Heart right ventricle (tissue), 16 donors: ENCODE data around the gene PTPRG. TPM values are rescaled to one million over a fixed set of nuclear protein-coding genes. Genes with fewer than 3 reads are reported as not detected.

ENCODE experiments used
- ATAC-seq, 8 donors: fragments of 200-7000 bp; cut with Tn5 transposase; one replicate each; pipeline ENCODE4 v1.9.1; 2020; ENCODE audit warnings: mild to moderate bottlenecking in 8 of 8, moderate library complexity in 8 of 8, moderate number of reproducible peaks in 1 of 8
- DNase-seq, 2 donors: peaks; one replicate each; pipeline ENCODE4 v3.0.0-alpha.2; 2020
- H3K27ac ChIP-seq, 10 donors: fragments of 200-600 bp; sonication (generic) in 2 of 10; one replicate each; pipeline versions ENCODE4 v1.5.0 to v1.8.0; 2020 to 2022; ENCODE audit warnings: mild to moderate bottlenecking in 3 of 10
- H3K27me3 ChIP-seq, 7 donors: fragments of 200-600 bp; one replicate each; pipeline ENCODE4 v1.8.0; 2021 to 2022; ENCODE audit warnings: mild to moderate bottlenecking in 2 of 7
- H3K36me3 ChIP-seq, 9 donors: fragments of 200-600 bp; sonication (generic) in 1 of 9; one replicate each; pipeline versions ENCODE4 v1.5.0 to v1.8.0; 2020 to 2022; ENCODE audit warnings: mild to moderate bottlenecking in 2 of 9
- H3K4me1 ChIP-seq, 9 donors: fragments of 200-600 bp; sonication (generic) in 1 of 9; one replicate each; pipeline versions ENCODE4 v1.5.0 to v1.8.0; 2020 to 2022; ENCODE audit warnings: mild to moderate bottlenecking in 4 of 9
- H3K4me3 ChIP-seq, 10 donors: fragments of 200-600 bp; sonication (generic) in 2 of 10; one replicate each; pipeline versions ENCODE4 v1.5.0 to v1.8.0; 2020 to 2022; ENCODE audit warnings: mild to moderate bottlenecking in 7 of 10, moderate library complexity in 2 of 10
- H3K9me3 ChIP-seq, 11 donors: fragments of 200-600 bp in 10 of 11; sonication (generic) in 2 of 11; one replicate each; pipeline versions ENCODE4 v1.5.0 to v1.8.0; 2013 to 2022; ENCODE audit warnings: mild to moderate bottlenecking in 2 of 11, control low read depth in 1 of 11, moderate library complexity in 1 of 11
- CTCF ChIP-seq, 9 donors: fragments of 200-600 bp; sonication (generic) in 2 of 9; IDR thresholded peaks; one replicate each; pipeline versions ENCODE4 v1.5.0 to v1.8.0; 2021 to 2022; ENCODE audit warnings: antibody characterized with exemption in 9 of 9, mild to moderate bottlenecking in 5 of 9, moderate library complexity in 1 of 9
- WGBS, 2 donors: extraction: QIAGEN DNeasy Blood & Tissue Kit; methylation state at CpG; one replicate each; pipeline ENCODE4 v1.1.7; 2013; ENCODE audit warnings: inconsistent platforms in 1 of 2; 5-methylcytosine and 5-hydroxymethylcytosine counted together
- intact Hi-C, 10 donors: fragments of 100-400 bp; cut with DNase I; formaldehyde crosslinking; loops; one replicate each; pipeline versions ENCODE4 v1.11.1 to v1.14.2; 2022
- polyA plus RNA-seq, 2 donors: library from polyadenylated mRNA; stranded (reverse); fragments of 200-250 nt; gene quantifications; one replicate each; pipeline ENCODE4 v1.2.3, GENCODE V29; 2013
- total RNA-seq, 10 donors: library from RNA; stranded (reverse); fragmentation: NEBNext Ultra II Directional in 3 of 10; extraction: Animal tissue kit (Norgen Biotek cat#: 25700) in 3 of 10; gene quantifications; one replicate each; pipeline versions ENCODE4 v1.2.1 to v1.2.4, GENCODE V29; 2021 to 2023
- donor health status: Arrhythmogenic right ventricular cardiomyopathy.
- donor health status: ischemic (EF 13 %, LVEDD 7.1; RV severe dilation, severe dysfunction).
- donor health status: healthy with polysubstance abuse.
- donor health status: DM: no; HTN: yes; CAD: no.
- donor health status: DM: no; HTN: no; CAD: no.
- donor health status: ischemic (EF 25% LVEDD 6.9; RV normal size, moderate dysfunction).
- donor health status: ischemic (EF 25% LVEDD 5.7; RV mildly dilated, moderate dysfunction).
- donor health status: healthy.
- donor health status: DM: yes; HTN: yes; CAD: no.
- donor health status: Ischemic cardiomyopathy.
- donor health status: ischemic (EF 35%, LVEDD 5.7; RV mildly dilated, moderate dysfunction).
- donor health status: nonischemic (EF 11% LVEDD 7.7; RV severe dilation, severe dysfunction).
- donor health status: DM: yes; HTN: yes; CAD: no.
- donor health status: PGD.
- donor health status: ischemic (EF 29% LVEDD 5.4; RV normal size, mild dysfunction).
- donor health status: nonischemic (EF 23%, LVEDD 6.1; RV moderate dilation, normal function).

PTPRG gene
- total and polyA plus RNA-seq, 12 donors, result 10.1 to 38.3 (median 32.6) TPM

GRCh38 chr3:62093025-62093424 lies 531.7 kb downstream of the PTPRG start:
- 74 to 88% methylated on average over 8 of the region's 8 CpGs for WGBS, 2 donors
- no peaks in the 10 kb centered on the region for H3K27me3 ChIP-seq
- no peak overlapping the region for H3K4me3 ChIP-seq
- intact Hi-C loops, result no loop called here
- H3K9me3 ChIP-seq, result no peaks in the 10 kb centered on the region
- ATAC-seq (no peak), DNase-seq (no peak)
- TF ChIP-seq CTCF (IDR thresholded peaks at IDR 0.05), result no peak
- peaks cover 0 to 59% (median 33%) of the 10 kb centered on the region in 9 donors for H3K4me1 ChIP-seq
- H3K36me3 ChIP-seq, result no peaks in the 10 kb centered on the region
- no peak overlapping the region for H3K27ac ChIP-seq

- ATAC-seq (no peak), DNase-seq (no peak)
- no peak for TF ChIP-seq CTCF (IDR thresholded peaks at IDR 0.05)
- peak overlapping the region in 5 of 10 donors; percentile 14 to 80 (median 27) for H3K27ac ChIP-seq
- no peaks in the 10 kb centered on the region for H3K27me3 ChIP-seq
- no peak overlapping the region for H3K4me3 ChIP-seq
- no peaks in the 10 kb centered on the region for H3K9me3 ChIP-seq
- intact Hi-C loops, result no loop called here
- no peaks in the 10 kb centered on the region for H3K36me3 ChIP-seq
- peaks cover 0 to 61% (median 31%) of the 10 kb centered on the region in 9 donors for H3K4me1 ChIP-seq
- WGBS, 2 donors, result 88 to 91% methylated on average over 5 of the region's 5 CpGs
Observed at GRCh38 chr3:62094461-62094860, 533.1 kb downstream of the PTPRG start.

GRCh38 chr3:62095080-62095479 lies 533.7 kb downstream of the PTPRG start:
- ATAC-seq, result no peak
- intact Hi-C loops, result loop anchor here in 1 of 10 donors (5.0 kb wide), 1 partner anchor 67 kb away; no protein-coding TSS in a partner anchor
- 94 to 96% methylated on average over 7 of the region's 7 CpGs for WGBS, 2 donors
- no peak for DNase-seq
- H3K4me3 ChIP-seq, result no peak overlapping the region
- peaks cover 0 to 60% (median 26%) of the 10 kb centered on the region in 9 donors for H3K4me1 ChIP-seq
- peak overlapping the region in 6 of 10 donors; percentile 5 to 80 (median 20) for H3K27ac ChIP-seq
- no peak for TF ChIP-seq CTCF (IDR thresholded peaks at IDR 0.05)
- no peaks in the 10 kb centered on the region for H3K36me3 ChIP-seq
- H3K27me3 ChIP-seq, result no peaks in the 10 kb centered on the region
- H3K9me3 ChIP-seq, result no peaks in the 10 kb centered on the region

GRCh38 chr3:62095756-62096155 lies 534.4 kb downstream of the PTPRG start:
- no peaks in the 10 kb centered on the region for H3K9me3 ChIP-seq
- intact Hi-C loops, result loop anchor here in 1 of 10 donors (5.0 kb wide), 1 partner anchor 67 kb away; no protein-coding TSS in a partner anchor
- DNase-seq (no peak), ATAC-seq (no peak)
- TF ChIP-seq CTCF (IDR thresholded peaks at IDR 0.05), result no peak
- H3K4me1 ChIP-seq, result peaks cover 0 to 60% (median 26%) of the 10 kb centered on the region in 9 donors
- WGBS, 2 donors, result 52 to 67% methylated on average over 2 of the region's 2 CpGs
- H3K4me3 ChIP-seq, result no peak overlapping the region
- H3K36me3 ChIP-seq, result no peaks in the 10 kb centered on the region
- H3K27ac ChIP-seq, result peak overlapping the region in 8 of 10 donors; percentile 2 to 84 (median 50)
- no peaks in the 10 kb centered on the region for H3K27me3 ChIP-seq
